ENCODE data around the gene RTN4R. TPM values are rescaled to one million over a fixed set of nuclear protein-coding genes. Genes with fewer than 3 reads are reported as not detected.
A peak's percentile ranks its signal among the peaks of the same experiment; 100 is the strongest.
"Not testable (repeated sequence)": the region's sequence is repeated elsewhere in the genome, so short reads cannot be mapped to it uniquely, and the experiment has no call there.

RTN4R gene
- total and polyA plus RNA-seq, 9 of the 15 experiments (the other 6 are each of a cell fraction or from before 2014, with no cell fraction given), result 0.04 to 2.8 (median 1.4) TPM; not detected in 3

DNA sequence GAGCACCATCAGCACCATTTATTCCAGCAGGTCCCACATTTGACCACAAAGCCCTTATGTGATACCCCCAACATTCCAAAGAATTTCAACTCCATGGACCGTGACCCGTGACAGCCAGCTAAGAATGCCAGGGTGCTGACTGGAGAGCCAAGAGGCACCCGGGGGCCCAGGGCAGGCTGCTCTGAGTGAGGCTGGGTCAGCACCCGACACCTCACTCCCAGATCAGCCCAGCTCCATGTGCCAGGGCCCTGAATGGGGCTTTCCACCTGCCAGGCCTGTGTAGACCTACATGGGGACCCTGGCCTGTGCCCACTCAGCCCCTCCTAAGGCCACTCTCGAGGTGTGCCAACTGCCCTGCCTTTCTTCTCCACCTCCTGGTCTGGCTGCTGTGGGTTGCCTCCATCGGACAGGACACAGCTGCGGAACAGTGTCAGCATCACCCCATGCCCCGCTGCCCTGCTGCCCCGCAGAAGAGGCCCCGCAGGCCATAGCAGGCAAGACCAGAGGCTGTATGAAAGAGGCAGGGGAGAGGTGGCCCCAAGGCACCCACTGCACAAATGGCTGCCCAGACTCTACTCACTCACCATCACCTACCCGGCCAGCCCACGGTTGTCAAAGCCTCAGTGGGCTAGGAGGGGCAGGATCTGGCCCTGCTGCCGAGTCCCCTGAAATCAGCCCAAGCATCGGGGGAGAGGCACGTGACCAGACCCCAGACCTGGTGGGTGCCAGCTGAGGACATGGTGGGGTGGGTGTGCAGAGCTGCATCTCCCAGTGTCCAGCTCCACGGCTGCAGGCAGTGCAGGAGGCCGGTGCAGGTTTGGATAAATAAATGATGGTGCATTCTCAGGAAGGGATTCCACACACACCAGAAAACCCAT, 4.5 kb downstream of the RTN4R start (continued):
- TF ChIP-seq, protein P1, sequence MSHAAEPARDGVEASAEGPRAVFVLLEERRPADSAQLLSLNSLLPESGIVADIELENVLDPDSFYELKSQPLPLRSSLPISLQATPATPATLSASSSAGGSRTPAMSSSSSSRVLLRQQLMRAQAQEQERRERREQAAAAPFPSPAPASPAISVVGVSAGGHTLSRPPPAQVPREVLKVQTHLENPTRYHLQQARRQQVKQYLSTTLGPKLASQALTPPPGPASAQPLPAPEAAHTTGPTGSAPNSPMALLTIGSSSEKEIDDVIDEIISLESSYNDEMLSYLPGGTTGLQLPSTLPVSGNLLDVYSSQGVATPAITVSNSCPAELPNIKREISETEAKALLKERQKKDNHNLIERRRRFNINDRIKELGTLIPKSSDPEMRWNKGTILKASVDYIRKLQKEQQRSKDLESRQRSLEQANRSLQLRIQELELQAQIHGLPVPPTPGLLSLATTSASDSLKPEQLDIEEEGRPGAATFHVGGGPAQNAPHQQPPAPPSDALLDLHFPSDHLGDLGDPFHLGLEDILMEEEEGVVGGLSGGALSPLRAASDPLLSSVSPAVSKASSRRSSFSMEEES (CRISPR knock-in tag; IDR thresholded peaks at IDR 0.05), result peak; percentile 59
- TF ChIP-seq PRMT5 (CRISPR knock-in tag; IDR thresholded peaks at IDR 0.05) (peak; percentile 68; the same call in 1 of the 2 replicates), FOXK1 (CRISPR knock-in tag; IDR thresholded peaks at IDR 0.05; ENCODE audit: borderline replicate concordance) (0 out of 2 replicates have a peak, but pooled peaks have one; percentile 36), BRCA1 (CRISPR knock-in tag; IDR thresholded peaks at IDR 0.05) (peak; percentile 46; the same call in 1 of the 2 replicates), PURB (CRISPR knock-in tag; IDR thresholded peaks at IDR 0.05; ENCODE audit: low read depth) (peak; percentile 96; the same call in 1 of the 2 replicates), USF1 (CRISPR knock-in tag; IDR thresholded peaks at IDR 0.05) (peak; percentile 78)
- not testable (repeated sequence) for TF ChIP-seq BRCA1 (IDR thresholded peaks at IDR 0.05)

All from K562 (cell line).